Activated CD8-positive, alpha-beta memory T cell treated with anti-CD3 and anti-CD28 coated beads for 4 hours (primary cell): ENCODE results near the gene CHN2.
"Not testable (repeated sequence)": the region's sequence is repeated elsewhere in the genome, so short reads cannot be mapped to it uniquely, and the experiment has no call there.

Experiments
- DNase-seq, 2 donors: peaks; one replicate each; pipeline ENCODE4 v3.0.0-alpha.2; 2020; ENCODE audit warnings: low read depth in 2 of 2

The CHN2 gene

DNA sequence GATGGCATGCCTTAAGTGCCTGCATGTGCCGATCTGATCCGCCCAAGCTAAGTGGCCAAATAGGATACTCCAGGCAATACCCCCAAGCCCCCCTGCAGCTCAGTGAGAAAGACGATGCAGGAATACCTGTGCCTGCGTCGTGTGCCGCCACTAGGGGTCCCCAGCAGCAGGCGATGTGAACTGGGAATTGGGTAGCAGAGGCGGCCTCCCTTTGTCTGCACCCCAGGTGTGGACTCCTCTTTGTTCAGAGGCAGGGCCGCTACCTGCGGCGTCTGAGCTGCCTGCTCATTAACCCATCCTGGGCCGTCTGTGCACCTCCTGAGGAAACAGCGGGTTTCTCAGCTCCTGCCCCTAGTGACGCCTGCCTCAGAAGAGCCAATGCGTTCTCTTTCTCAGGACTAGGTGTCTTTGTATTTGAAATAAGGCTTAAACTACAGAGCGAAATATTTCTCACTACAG lies 4.8 kb upstream of the CHN2 start:
- DNase-seq, result peak; percentile 19 to 32

GRCh38 chr7:29190349-29191045 lies 4.1 kb upstream of the CHN2 start:
- DNase-seq, result no peak

DNA sequence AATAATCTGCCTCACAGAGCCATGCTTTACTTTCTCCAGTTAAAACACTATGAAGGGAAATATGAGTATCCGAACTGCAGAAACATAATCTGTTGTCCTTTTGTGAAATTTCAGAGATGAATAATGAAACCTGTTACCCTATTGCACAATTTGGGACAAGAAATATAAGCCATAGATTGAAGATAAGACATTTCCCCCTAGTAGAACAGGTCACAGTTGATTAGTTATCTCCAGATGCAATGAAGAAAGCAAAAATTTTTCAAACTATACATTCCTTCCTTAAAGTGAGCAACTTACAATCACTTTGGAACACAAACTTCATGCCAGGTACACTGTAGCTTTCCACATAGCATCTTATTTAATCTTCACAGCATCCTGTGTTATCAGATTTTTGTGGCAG lies 2.3 kb upstream of the CHN2 start:
- DNase-seq, result no peak

- DNase-seq, result no peak
Measured at GRCh38 chr7:29192811-29193210, 1.8 kb upstream of the CHN2 start.

GRCh38 chr7:29193316-29194205 lies 1.0 kb upstream of the CHN2 start:
- no peak for DNase-seq

DNA sequence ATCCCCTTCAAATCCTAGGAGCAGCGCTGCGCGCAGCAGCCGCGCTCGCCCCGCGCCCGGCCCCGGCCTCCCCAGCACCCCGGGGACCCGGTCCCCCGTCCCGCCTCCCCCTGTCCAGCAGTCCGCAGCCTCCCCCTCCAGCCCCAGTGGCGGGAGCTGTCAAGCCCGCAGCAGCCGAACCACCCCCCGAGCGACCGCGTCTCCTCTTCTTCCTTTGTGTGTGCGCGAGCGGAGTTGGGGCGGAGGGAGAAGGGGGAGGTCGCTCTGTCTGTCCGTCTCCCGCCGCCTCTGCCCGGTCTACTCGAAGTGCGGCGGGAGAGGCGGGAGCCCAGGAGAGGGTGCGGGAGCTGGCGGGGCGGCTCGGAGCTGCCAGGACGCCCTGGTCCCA lies 375 bp upstream of the CHN2 start:
- no peak for DNase-seq

GRCh38 chr7:29196191-29196590 lies 1.6 kb downstream of the CHN2 start:
- DNase-seq, result no peak

DNA sequence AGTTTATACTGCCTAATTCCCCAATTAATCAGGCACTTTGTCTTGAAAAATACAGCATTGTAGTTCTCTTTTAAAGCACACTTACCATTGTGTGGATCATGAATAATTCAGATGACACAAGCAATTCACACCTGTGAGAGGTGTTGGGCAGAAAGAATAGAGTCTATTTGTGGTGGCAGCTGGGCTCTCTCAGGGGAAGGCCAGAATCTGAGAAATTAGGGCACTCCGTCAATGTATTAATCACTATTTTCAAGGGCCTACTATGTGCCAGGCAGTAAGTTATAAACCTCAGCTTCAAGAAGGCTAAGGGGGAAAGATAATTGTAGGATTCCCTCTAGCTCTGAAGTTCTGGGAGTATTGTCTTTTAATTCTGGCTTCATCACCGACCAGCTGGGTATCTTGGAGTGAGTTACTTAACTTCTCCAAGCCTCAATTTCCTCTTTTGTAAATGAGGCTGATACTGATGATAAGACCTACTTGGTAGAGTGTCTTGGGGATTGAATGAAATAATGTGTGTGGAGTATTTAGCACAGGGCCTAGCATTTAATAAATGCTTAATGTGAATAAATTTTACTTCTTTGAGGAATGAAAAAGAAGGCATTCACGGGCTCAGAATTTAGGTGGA lies 2.5 kb downstream of the CHN2 start:
- no peak for DNase-seq

DNA sequence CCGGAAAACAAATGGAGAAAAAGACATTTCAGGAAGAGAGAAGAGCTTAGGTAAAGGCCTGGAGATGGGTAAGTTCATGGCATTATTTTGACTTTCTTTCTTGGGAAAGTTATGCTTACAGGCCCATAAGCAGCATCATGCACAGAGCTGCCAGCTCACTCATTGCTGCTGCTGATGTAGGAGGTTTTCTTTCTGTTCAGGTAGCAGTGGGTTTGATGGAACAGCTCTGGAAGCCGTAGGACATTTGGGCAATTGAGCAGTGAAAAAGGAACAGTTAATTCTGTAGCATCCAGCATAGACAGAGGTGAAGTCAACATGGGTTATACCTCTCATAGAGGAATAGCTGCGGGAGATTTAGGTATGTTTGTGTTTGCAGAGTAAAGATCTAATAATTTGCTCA lies 3.3 kb downstream of the CHN2 start:
- DNase-seq, result no peak

DNA sequence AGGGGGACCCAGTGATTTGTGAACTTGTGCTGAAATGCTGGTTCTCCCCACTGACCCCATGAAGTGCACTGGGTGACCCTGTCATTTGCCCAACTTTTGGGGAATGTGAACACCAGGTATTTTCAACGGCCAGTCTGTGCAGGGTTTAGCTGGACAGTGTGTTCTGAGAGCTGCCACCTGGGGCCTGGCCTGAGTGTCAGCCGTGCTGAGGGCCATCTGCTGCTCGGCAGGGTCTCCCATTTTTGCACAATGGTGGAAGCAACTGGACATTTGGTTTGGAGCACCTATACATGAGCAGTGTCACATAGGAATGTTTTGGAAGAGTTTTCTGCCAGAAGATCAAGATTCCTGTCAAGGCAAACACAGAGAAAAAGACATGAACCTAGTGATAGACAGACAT lies 5.2 kb downstream of the CHN2 start:
- no peak for DNase-seq

- DNase-seq, result no peak
Measured at GRCh38 chr7:29202651-29203069, 8.1 kb downstream of the CHN2 start.

- DNase-seq, result no peak
Measured at GRCh38 chr7:29204491-29205272, 10.1 kb downstream of the CHN2 start.

GRCh38 chr7:29207162-29207801 lies 12.7 kb downstream of the CHN2 start:
- no peak for DNase-seq

- DNase-seq, result no peak
Measured at GRCh38 chr7:29208410-29209250, 14.1 kb downstream of the CHN2 start.

GRCh38 chr7:29209745-29210144 lies 15.2 kb downstream of the CHN2 start:
- no peak for DNase-seq

DNA sequence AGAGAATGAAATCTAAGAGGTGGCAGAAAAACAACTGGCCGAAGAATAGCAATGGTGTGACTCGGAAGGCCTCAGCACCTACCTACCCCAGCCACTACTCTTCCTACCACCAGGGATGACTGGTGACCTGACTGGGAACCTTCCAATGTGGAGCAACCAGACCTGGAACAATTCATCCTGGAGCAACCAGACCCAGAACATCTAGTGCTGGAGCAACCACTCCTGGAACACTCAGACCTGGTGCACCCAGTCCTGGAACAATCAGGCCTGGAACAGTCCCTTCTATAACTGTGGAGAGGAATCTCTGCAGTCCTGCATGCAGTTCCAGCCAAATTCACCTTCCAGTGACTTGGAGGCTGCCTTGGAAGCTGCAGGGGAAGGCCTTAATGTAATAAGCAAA lies 18.2 kb downstream of the CHN2 start:
- not testable (repeated sequence) for DNase-seq

DNA sequence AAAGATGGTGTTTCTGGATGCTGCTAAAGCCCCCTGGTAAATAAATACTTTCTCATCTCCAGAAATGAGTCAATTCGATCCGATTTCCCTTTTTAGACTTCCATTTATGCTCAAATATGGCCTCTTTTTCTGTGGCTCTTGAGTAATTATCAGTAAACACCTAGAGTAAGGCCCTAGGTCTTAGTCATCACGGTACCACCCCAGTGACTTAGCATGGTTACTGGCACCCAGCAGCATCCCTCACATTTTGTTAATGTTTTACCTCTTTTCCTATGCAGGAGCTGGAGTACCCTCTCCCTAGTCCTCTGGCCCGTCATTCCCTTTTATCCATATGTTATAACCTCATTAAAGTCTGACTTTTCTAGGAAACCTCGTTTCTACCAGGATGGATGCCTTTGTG lies 19.5 kb downstream of the CHN2 start:
- DNase-seq, result no peak

GRCh38 chr7:29214816-29215215 lies 20.2 kb downstream of the CHN2 start:
- no peak for DNase-seq

DNA sequence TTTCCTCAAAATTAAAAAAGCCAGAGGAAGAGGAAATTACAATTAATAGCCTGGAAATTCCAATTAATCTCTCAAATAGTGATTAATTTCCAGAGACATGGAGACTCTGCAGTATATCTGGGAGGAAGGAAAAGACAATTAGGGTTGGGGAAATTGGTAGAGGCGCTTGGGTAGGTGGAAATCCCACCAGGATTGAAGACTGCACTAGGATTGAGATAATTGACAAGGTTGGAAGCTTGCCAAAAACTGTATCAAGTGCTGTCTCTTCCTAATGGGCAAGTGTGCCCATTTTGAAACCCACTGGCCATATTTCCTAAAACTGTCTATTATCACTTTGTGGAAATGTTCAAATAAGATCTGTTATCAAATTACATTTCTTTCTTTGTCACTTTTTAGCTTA lies 21.6 kb downstream of the CHN2 start:
- no peak for DNase-seq

GRCh38 chr7:29217113-29217512 lies 22.5 kb downstream of the CHN2 start:
- DNase-seq, result no peak
